ENCODE results near the gene AACS.
"Not testable (repeated sequence)": the region's sequence is repeated elsewhere in the genome, so short reads cannot be mapped to it uniquely, and the experiment has no call there.

Gene AACS

GRCh38 chr12:125091401-125091800, 26.2 kb downstream of the AACS start:
- no peak for DNase-seq (ENCODE audit: low read depth)

- DNase-seq (ENCODE audit: low read depth), result no peak
Observed at GRCh38 chr12:125092108-125092871, 27.1 kb downstream of the AACS start.

- DNase-seq (ENCODE audit: low read depth), result no peak
Observed at GRCh38 chr12:125092872-125093680, 27.8 kb downstream of the AACS start.

DNA sequence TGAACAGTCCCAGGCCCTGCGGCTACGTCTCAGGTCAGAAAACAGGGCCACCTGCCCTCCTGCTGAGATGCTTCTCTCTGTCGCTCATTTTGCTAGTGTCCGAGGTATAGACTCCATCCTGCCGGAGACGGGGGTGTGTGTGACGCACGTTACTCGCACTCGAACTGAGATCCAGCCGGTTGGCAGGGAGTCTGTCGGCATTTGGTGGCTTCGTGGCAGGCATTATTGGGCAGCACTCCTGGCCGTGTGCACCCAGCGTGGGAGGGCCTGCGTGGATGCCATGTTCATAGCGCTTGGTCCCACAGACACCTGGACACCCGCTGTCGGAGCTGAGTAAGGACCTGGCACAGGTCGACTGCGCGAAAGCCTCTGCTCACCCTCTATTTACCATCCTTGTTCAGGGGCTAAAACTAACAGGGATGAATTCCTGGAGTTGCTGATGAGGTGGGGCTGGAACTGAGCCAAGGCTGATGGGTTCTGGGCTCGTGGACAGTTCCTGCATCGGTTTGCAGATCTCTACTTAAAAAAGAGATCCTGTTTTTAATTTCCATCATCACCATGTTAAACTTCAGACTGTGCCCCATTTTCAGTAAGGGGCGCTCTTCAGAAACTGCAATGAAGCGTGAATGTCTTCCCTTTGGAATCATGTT, 28.6 kb downstream of the AACS start:
- DNase-seq (ENCODE audit: low read depth), result no peak

GRCh38 chr12:125096894-125097293, 31.7 kb downstream of the AACS start:
- DNase-seq (ENCODE audit: low read depth), result no peak

DNA sequence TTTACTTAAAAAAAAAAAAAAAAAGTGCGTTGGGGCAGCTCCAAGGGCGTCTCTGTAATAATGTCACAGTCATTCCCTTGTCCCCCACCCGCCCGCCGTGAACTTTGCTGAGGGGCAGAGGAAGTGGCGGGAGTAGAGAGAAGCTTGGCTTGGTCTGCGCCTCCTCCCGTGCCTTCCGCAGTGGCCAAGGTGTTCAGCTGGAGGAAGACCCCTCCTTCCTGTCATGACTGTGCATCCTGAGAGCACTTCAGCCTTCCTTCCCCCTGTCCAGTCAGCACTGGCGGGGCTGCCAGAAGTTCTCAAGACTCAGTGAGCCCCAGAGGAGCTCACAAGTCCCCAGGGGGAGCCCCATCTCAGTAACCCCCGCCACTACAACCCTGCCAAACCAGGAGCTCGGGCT, 32.2 kb downstream of the AACS start:
- no peak for DNase-seq (ENCODE audit: low read depth)

DNA sequence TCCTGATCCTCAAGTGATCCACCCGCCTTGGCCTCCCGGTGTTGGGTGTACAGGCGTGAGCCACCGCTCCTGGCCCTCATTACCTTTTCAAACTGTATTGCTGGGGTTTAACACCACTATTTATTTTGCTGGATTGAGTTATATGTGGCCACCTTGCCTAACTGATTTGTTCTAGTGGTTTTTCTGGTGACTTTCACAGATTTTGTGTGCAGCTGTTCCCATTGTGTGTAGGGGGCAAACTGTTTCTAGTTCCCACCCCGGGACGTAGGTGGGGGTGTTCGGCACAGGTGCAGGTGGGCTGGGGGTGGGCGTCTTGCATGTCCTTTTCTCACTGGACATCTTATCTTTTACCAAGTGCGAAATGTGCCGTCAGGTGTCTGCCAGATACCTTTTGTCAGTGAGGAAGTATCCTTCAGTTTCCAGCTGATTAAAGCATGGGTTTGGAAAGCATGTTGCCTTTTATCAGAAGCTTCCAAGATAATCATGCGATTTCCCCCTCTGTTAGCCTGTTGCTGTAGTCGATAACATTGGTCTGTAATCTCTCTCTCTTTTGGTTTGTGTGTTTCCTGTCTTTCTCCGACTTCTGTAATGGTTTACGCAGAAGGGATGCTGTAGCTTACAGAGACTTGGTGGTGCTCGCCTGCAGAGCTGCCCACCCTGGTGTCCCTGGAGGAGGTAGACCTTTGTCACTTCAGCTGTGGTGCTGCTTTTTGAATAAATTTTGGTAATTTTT, 33.6 kb downstream of the AACS start:
- no peak for DNase-seq (ENCODE audit: low read depth)

- DNase-seq (ENCODE audit: low read depth), result no peak
Observed at GRCh38 chr12:125099409-125099782, 34.2 kb downstream of the AACS start.

GRCh38 chr12:125100551-125101434, 35.6 kb downstream of the AACS start:
- no peak for DNase-seq (ENCODE audit: low read depth)

- DNase-seq (ENCODE audit: low read depth), result no peak
Observed at GRCh38 chr12:125104982-125105381, 39.7 kb downstream of the AACS start.

GRCh38 chr12:125105600-125105999, 40.4 kb downstream of the AACS start:
- no peak for DNase-seq (ENCODE audit: low read depth)

- DNase-seq (ENCODE audit: low read depth), result no peak
Observed at GRCh38 chr12:125110641-125111360, 45.6 kb downstream of the AACS start.

DNA sequence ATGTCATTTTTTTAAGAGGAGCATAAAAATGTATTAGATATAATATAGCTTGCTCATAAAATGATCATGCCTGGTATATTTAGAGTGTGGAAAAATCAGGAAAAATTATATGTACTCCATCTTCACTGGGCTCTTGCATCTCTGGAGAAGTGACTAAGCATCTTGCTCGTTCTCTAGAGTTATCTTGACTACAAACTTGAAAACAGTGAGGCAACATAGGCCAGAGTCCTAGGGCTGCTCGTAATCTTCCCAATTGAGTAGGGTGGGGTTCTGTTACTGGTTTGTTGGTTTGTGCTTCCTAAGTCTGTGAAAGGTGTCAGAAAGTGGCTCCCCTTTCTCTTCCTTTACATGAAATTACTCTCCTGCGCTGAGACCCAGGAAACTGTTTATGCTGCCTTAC, 46.2 kb downstream of the AACS start:
- no peak for DNase-seq (ENCODE audit: low read depth)

- not testable (repeated sequence) for DNase-seq (ENCODE audit: low read depth)
Observed at GRCh38 chr12:125112614-125113013, 47.4 kb downstream of the AACS start.

- DNase-seq (ENCODE audit: low read depth), result no peak
Observed at GRCh38 chr12:125113263-125113662, 48.0 kb downstream of the AACS start.

DNA sequence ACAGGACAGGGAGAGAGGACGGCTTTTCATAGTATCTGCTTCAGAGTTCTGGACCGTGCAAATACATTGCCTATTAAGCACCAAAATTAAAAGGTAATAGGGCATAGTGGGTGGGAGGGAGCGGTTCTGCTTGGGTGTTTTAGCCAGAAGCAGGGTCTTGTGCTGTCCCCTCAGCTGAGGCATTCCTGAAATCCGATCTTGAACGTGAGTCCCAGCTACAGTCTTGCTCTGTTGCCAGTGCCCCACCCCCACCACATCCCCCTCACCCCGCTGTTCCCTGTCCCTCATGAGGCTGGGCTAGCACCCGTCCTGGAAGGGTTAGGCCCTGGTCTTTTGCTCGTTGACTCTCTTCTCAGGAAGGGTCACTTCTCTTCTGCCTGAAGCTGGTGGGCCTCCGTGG, 48.6 kb downstream of the AACS start:
- no peak for DNase-seq (ENCODE audit: low read depth)

DNA sequence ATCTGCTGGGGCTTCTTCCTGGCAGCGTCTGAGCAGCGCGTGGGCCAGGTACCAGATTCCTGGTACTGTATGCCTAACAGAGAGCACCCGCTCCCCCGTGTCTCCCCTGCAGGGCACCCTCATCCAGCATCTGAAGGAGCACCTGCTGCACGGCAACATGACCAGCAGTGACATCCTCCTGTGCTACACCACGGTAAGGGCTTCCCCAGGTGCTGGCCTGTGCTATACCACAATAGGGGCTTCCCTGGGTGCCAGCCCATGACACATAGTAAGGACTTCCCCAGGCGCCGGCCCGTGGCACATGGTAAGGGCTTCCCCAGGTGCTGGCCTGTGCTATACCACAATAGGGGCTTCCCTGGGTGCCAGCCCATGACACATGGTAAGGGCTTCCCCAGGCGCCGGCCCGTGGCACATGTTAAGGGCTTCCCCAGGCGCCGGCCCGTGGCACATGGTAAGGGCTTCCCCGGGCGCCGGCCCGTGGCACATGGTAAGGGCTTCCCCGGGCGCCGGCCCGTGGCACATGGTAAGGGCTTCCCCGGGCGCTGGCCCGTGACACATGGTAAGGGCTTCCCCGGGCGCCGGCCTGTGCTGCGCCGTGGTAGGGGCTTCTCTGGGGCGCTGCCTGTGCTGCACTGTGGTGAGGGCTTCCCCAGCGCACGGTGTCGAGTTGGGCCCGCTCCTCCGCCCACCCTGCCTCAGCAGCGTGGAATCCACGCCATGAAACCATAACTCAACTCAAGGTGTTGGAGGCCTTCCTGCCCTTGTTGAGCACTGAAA, 49.3 kb downstream of the AACS start:
- DNase-seq (ENCODE audit: low read depth), result no peak

- DNase-seq (ENCODE audit: low read depth), result no peak
Observed at GRCh38 chr12:125120566-125120965, 55.3 kb downstream of the AACS start.

DNA sequence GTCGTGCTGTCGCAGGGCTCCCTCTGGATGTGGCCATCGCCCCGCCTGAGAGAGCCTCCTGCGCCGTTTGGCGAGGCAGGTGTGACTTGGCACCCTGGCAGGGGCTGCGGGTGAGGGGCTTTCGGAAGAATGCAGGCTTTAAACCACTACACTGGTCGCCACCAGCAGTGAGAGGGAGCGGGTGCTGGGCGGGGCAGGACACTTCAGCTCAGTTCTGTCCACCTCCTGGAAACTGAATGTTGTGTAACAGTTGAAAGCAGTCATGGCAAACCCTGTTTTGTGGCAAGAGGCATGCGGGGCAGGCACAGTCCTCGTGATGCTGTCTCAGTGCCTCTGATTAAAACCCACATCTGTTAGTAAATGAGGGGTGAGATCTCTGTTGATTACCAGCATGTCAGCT, 55.9 kb downstream of the AACS start:
- DNase-seq (ENCODE audit: low read depth), result no peak

DNA sequence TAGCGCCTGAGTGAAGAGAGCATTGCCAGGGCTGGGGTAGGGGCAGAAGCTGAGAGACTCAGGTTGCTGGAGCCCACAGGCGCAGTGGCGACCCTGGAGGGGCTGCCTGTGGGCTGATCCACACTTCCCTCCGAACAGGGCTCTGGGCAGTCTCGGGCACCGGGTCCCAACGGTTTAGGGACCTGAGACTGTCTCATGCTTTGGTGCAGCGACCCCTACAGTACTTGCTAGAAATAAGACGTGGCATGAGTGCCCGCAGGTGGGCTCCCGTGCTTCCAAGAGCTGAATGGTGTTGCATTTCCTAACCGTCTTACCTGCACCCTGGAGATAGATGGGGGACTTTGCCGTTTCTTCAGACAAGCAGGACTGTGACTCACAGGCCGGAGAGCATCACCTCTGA, 57.4 kb downstream of the AACS start:
- DNase-seq (ENCODE audit: low read depth), result no peak
